ENCODE data around the gene CYSTM1. TPM values are rescaled to one million over a fixed set of nuclear protein-coding genes. Genes with fewer than 3 reads are reported as not detected.

CYSTM1 gene
- total and polyA plus RNA-seq, 2 donors (not counting 1 experiment from before 2014, with no cell fraction given) = 6.2 to 17.0 TPM

DNA sequence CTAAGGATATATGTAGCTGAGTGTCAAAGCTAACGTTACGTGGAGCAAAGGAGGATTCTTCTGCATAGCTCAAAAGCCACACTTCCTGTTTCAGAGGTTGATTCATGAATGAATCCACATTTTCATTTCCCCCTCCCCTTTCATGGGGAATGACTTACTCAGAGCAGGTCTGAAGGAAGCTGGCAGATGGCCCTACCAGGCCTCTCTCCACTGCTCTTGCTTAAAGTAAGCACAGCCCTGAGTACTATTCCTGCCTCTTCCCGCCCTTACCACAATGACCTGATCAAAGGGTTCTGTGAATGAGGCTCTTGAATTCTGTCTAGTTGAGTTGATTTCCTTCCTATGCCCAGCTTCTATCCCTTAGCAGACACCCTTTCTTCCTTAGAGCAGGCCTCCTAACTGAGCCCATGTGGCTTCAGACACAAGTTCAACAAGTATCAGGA, 43.0 kb upstream of the CYSTM1 start:
- H3K9ac ChIP-seq (ENCODE audit: low read length) = no peak overlapping the region
- no peaks in the 10 kb centered on the region for H3K9me3 ChIP-seq (ENCODE audit: control extremely low read depth in 1 of 3, control insufficient read depth in 2 of 3, insufficient read depth in 1 of 3, low read length in 2 of 3)
- POLR2A ChIA-PET = interaction anchor here (1.6 kb wide), 1 partner anchor 18 kb away, joined by 3 read pairs; the partner anchor contains the start of gene PURA
- H3K36me3 ChIP-seq (replicated peaks in 1 of 2; ENCODE audit: control extremely low read depth in 1 of 2, control insufficient read depth in 1 of 2, extremely low read depth in 1 of 2, insufficient read depth in 2 of 2, low read length in 1 of 2) = no peaks in the 10 kb centered on the region
- H2AFZ ChIP-seq (ENCODE audit: insufficient read depth, low read depth, low read length, poor library complexity, severe bottlenecking) = no peak overlapping the region
- no peak overlapping the region for H3K4me3 Mint-ChIP-seq
- no peak overlapping the region for H3K4me3 ChIP-seq (ENCODE audit: control extremely low read depth in 1 of 5, extremely low read depth in 1 of 5, insufficient read depth in 1 of 5, low read depth in 2 of 5, low read length in 4 of 5)
- no peaks in the 10 kb centered on the region for H3K9me3 Mint-ChIP-seq (ENCODE audit: insufficient read depth)
- ATAC-seq (ENCODE audit: low read depth) (peak; percentile 24), DNase-seq (no peak)
- H3K4me2 ChIP-seq (replicated peaks; ENCODE audit: low read depth, low read length, poor library complexity, severe bottlenecking) = no peak overlapping the region
- peaks cover 40% of the 10 kb centered on the region for H3K79me2 ChIP-seq (ENCODE audit: control insufficient read depth, insufficient read depth, low read length)
- TF ChIP-seq EZH2 (IDR thresholded peaks at IDR 0.05; ENCODE audit: borderline replicate concordance, insufficient read depth, low read depth, low read length, poor library complexity, severe bottlenecking) = no peak
- TF ChIP-seq, protein P1, sequence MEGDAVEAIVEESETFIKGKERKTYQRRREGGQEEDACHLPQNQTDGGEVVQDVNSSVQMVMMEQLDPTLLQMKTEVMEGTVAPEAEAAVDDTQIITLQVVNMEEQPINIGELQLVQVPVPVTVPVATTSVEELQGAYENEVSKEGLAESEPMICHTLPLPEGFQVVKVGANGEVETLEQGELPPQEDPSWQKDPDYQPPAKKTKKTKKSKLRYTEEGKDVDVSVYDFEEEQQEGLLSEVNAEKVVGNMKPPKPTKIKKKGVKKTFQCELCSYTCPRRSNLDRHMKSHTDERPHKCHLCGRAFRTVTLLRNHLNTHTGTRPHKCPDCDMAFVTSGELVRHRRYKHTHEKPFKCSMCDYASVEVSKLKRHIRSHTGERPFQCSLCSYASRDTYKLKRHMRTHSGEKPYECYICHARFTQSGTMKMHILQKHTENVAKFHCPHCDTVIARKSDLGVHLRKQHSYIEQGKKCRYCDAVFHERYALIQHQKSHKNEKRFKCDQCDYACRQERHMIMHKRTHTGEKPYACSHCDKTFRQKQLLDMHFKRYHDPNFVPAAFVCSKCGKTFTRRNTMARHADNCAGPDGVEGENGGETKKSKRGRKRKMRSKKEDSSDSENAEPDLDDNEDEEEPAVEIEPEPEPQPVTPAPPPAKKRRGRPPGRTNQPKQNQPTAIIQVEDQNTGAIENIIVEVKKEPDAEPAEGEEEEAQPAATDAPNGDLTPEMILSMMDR (IDR thresholded peaks at IDR 0.05) = no peak
- CTCF ChIA-PET = interaction anchor here (1.3 to 7.2 kb wide), 2 partner anchors 13 to 59 kb away, joined by 12 to 62 read pairs; no protein-coding TSS in a partner anchor
- peaks cover 32% of the 10 kb centered on the region for H3K4me1 Mint-ChIP-seq
- no peaks in the 10 kb centered on the region for H3K27me3 Mint-ChIP-seq
- no peak overlapping the region for H3K27ac ChIP-seq (ENCODE audit: low read length in 2 of 2)
- H4K20me1 ChIP-seq (ENCODE audit: control insufficient read depth, insufficient read depth, low read length, poor library complexity, severe bottlenecking) = peaks cover 53% of the 10 kb centered on the region
- H3K27ac Mint-ChIP-seq = no peak overlapping the region
- H3K4me1 ChIP-seq (ENCODE audit: control insufficient read depth in 2 of 2, insufficient read depth in 2 of 2, low read length in 2 of 2) = peaks cover 8 to 11% of the 10 kb centered on the region in 2 donors
- intact Hi-C loops (cut with micrococcal nuclease) = no loop called here
- no CpG with 5 or more reads among the region's 3 CpGs for WGBS (ENCODE audit: insufficient coverage)
- no peaks in the 10 kb centered on the region for H3K27me3 ChIP-seq (replicated peaks in 1 of 4; ENCODE audit: control extremely low read depth in 1 of 4, control insufficient read depth in 3 of 4, insufficient read depth in 4 of 4, low read length in 3 of 4)

DNA sequence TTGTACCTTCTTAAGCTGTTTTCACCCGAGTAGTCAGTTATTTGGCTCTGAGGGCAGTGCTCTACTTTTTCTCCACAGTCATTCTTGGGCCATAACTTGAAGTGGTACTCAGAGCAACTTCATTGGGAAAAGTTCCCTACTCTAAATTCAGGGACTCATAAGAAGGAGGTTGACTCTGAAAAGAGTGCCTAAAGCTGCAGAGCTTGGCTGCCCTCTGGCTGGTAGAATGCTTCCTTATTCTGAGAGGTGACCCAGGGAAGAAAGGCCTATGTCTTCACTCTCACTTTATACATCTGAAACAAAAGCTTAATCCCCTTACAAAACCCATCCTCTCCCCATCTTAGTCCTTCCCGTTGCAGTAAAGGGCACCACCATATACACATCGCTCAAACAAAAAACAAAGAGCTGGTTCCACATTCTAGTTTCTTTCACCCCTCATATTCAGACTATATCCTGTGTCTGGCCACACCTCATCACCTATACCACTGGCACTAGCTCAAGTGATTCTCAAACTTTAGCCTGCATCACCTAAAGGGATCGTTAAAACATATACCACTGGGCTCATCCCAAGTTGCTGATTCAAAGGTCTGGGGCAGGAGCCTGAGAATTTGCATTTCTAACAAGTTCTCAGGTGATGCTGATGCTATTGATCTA, 41.3 kb upstream of the CYSTM1 start:
- no peak for TF ChIP-seq EZH2 (IDR thresholded peaks at IDR 0.05; ENCODE audit: borderline replicate concordance, insufficient read depth, low read depth, low read length, poor library complexity, severe bottlenecking)
- TF ChIP-seq, protein P1 (IDR thresholded peaks at IDR 0.05) = no peak
- WGBS (ENCODE audit: insufficient coverage) = 100% methylated on average over 4 of the region's 4 CpGs
- Mint-ChIP-seq H3K4me1 (peaks cover 32% of the 10 kb centered on the region), H3K27me3 (no peaks in the 10 kb centered on the region), H3K27ac (no peak overlapping the region), H3K9me3 (ENCODE audit: insufficient read depth) (no peaks in the 10 kb centered on the region), H3K4me3 (no peak overlapping the region)
- Histone ChIP-seq H3K27me3 (replicated peaks in 1 of 4; ENCODE audit: control extremely low read depth in 1 of 4, control insufficient read depth in 3 of 4, insufficient read depth in 4 of 4, low read length in 3 of 4) (no peaks in the 10 kb centered on the region), H3K79me2 (ENCODE audit: control insufficient read depth, insufficient read depth, low read length) (peaks cover 37% of the 10 kb centered on the region), H3K4me3 (ENCODE audit: control extremely low read depth in 1 of 5, extremely low read depth in 1 of 5, insufficient read depth in 1 of 5, low read depth in 2 of 5, low read length in 4 of 5) (no peak overlapping the region), H3K9me3 (ENCODE audit: control extremely low read depth in 1 of 3, control insufficient read depth in 2 of 3, insufficient read depth in 1 of 3, low read length in 2 of 3) (no peaks in the 10 kb centered on the region), H3K36me3 (replicated peaks in 1 of 2; ENCODE audit: control extremely low read depth in 1 of 2, control insufficient read depth in 1 of 2, extremely low read depth in 1 of 2, insufficient read depth in 2 of 2, low read length in 1 of 2) (no peaks in the 10 kb centered on the region), H4K20me1 (ENCODE audit: control insufficient read depth, insufficient read depth, low read length, poor library complexity, severe bottlenecking) (peaks cover 54% of the 10 kb centered on the region), H3K4me2 (replicated peaks; ENCODE audit: low read depth, low read length, poor library complexity, severe bottlenecking) (no peak overlapping the region), H3K9ac (ENCODE audit: low read length) (no peak overlapping the region), H3K27ac (ENCODE audit: low read length in 2 of 2) (no peak overlapping the region), H3K4me1 (ENCODE audit: control insufficient read depth in 2 of 2, insufficient read depth in 2 of 2, low read length in 2 of 2) (peaks cover 8 to 11% of the 10 kb centered on the region in 2 donors), H2AFZ (ENCODE audit: insufficient read depth, low read depth, low read length, poor library complexity, severe bottlenecking) (no peak overlapping the region)
- intact Hi-C loops (cut with micrococcal nuclease) = no loop called here
- ATAC-seq (ENCODE audit: low read depth) (no peak), DNase-seq (no peak)
- ChIA-PET CTCF (interaction anchor here (0.9 to 7.2 kb wide), 3 partner anchors 11 to 60 kb away, joined by 3 to 62 read pairs (median 14); no protein-coding TSS in a partner anchor), POLR2A (interaction anchor here (1.6 kb wide), 1 partner anchor 20 kb away, joined by 3 read pairs; the partner anchor contains the start of gene PURA)

Measured in B cell (primary cell).